Osteoblast (primary cell): ENCODE results near the gene CHD6. TPM values are rescaled to one million over a fixed set of nuclear protein-coding genes. Genes with fewer than 3 reads are reported as not detected.

Source experiments
- DNase-seq: peaks from one replicate; pipeline ENCODE4 v3.0.0; 2011; ENCODE audit warnings: low spot score, mixed read lengths; ENCODE audit not compliant: insufficient read length; ENCODE audit errors: missing footprints
- H2AFZ ChIP-seq: 2 replicates; pipeline ENCODE4 v1.6.0; 2011; ENCODE audit warnings: mild to moderate bottlenecking, low read length
- H3K27ac ChIP-seq: 2 replicates; pipeline ENCODE4 v1.5.1; 2011; ENCODE audit warnings: mild to moderate bottlenecking, low read depth, low read length, moderate library complexity
- H3K27me3 ChIP-seq: 2 replicates; pipeline ENCODE4 v1.6.0; 2012; ENCODE audit warnings: mild to moderate bottlenecking, control low read depth, inconsistent platforms, low read length, moderate library complexity; ENCODE audit not compliant: insufficient read depth
- H3K36me3 ChIP-seq: 2 replicates; pipeline ENCODE4 v1.5.1; 2011; ENCODE audit warnings: mild to moderate bottlenecking, low read length, control low read depth, moderate library complexity; ENCODE audit not compliant: insufficient read depth
- H3K4me1 ChIP-seq: 2 replicates; pipeline ENCODE4 v1.5.1; 2011; ENCODE audit warnings: mild to moderate bottlenecking, low read length, control low read depth, moderate library complexity; ENCODE audit not compliant: insufficient read depth
- H3K4me2 ChIP-seq: 2 replicates; pipeline ENCODE4 v1.6.0; 2011; ENCODE audit warnings: mild to moderate bottlenecking, low read length; ENCODE audit not compliant: insufficient read depth
- H3K4me3 ChIP-seq: fragments of 200-600 bp; sonication (generic); 3 replicates; pipeline ENCODE4 v1.5.1; 2012; ENCODE audit warnings: mild to moderate bottlenecking, low read length, inconsistent platforms; ENCODE audit not compliant: insufficient read depth
- H3K79me2 ChIP-seq: 2 replicates; pipeline ENCODE4 v1.6.0; 2012; ENCODE audit warnings: mild to moderate bottlenecking, low read length, control low read depth, inconsistent platforms; ENCODE audit not compliant: insufficient read depth
- H3K9me3 ChIP-seq: 2 replicates; pipeline ENCODE4 v1.5.1; 2011; ENCODE audit warnings: low read depth, low read length, control low read depth
- H4K20me1 ChIP-seq: 2 replicates; pipeline ENCODE4 v1.6.0; 2012; ENCODE audit warnings: mild to moderate bottlenecking, low read length, control low read depth; ENCODE audit not compliant: insufficient read depth
- total RNA-seq: library from RNA; depleted of rRNA; stranded (reverse); fragments of >200 nt; gene quantifications from 2 replicates; pipeline ENCODE4 v1.2.3, GENCODE V29; 2012
- TF ChIP-seq, protein P1 (sequence below): IDR thresholded peaks from 2 replicates; pipeline ENCODE4 v1.5.1; 2011; ENCODE audit warnings: mild to moderate bottlenecking, low read depth, low read length, moderate library complexity; ENCODE audit errors: extremely low read depth

Gene CHD6
- total RNA-seq, 1 donor = 32.2 TPM

DNA sequence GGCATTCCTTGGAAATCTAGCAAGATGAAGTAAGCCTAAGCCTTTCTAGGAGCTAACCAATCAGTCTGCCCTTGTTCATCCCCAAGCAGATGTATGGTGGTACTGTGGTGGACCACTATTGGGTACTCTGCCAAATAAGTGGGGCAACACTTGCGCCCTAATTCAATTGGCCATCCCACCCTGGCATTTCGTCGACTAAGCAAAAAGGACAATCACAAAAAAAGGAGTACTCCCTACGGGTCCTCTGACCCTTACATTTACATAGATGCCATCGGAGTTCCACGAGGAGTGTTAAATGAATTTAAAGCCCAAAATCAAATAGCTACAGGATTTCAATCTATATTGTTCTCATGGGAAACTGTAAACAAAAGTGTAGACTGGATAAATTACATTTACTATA lies 19.5 kb downstream of the CHD6 start:
- H3K4me3 ChIP-seq = no peak overlapping the region
- no peak overlapping the region for H3K27ac ChIP-seq
- H4K20me1 ChIP-seq = peaks cover 74% of the 10 kb centered on the region
- H3K9me3 ChIP-seq = peaks cover 4% of the 10 kb centered on the region
- TF ChIP-seq, protein P1, sequence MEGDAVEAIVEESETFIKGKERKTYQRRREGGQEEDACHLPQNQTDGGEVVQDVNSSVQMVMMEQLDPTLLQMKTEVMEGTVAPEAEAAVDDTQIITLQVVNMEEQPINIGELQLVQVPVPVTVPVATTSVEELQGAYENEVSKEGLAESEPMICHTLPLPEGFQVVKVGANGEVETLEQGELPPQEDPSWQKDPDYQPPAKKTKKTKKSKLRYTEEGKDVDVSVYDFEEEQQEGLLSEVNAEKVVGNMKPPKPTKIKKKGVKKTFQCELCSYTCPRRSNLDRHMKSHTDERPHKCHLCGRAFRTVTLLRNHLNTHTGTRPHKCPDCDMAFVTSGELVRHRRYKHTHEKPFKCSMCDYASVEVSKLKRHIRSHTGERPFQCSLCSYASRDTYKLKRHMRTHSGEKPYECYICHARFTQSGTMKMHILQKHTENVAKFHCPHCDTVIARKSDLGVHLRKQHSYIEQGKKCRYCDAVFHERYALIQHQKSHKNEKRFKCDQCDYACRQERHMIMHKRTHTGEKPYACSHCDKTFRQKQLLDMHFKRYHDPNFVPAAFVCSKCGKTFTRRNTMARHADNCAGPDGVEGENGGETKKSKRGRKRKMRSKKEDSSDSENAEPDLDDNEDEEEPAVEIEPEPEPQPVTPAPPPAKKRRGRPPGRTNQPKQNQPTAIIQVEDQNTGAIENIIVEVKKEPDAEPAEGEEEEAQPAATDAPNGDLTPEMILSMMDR = no peak
- no peaks in the 10 kb centered on the region for H3K27me3 ChIP-seq
- H3K4me2 ChIP-seq = no peak overlapping the region
- no peak for DNase-seq
- H3K36me3 ChIP-seq = no peaks in the 10 kb centered on the region
- H2AFZ ChIP-seq = no peak overlapping the region
- no peaks in the 10 kb centered on the region for H3K4me1 ChIP-seq
- H3K79me2 ChIP-seq = peaks cover 94% of the 10 kb centered on the region

DNA sequence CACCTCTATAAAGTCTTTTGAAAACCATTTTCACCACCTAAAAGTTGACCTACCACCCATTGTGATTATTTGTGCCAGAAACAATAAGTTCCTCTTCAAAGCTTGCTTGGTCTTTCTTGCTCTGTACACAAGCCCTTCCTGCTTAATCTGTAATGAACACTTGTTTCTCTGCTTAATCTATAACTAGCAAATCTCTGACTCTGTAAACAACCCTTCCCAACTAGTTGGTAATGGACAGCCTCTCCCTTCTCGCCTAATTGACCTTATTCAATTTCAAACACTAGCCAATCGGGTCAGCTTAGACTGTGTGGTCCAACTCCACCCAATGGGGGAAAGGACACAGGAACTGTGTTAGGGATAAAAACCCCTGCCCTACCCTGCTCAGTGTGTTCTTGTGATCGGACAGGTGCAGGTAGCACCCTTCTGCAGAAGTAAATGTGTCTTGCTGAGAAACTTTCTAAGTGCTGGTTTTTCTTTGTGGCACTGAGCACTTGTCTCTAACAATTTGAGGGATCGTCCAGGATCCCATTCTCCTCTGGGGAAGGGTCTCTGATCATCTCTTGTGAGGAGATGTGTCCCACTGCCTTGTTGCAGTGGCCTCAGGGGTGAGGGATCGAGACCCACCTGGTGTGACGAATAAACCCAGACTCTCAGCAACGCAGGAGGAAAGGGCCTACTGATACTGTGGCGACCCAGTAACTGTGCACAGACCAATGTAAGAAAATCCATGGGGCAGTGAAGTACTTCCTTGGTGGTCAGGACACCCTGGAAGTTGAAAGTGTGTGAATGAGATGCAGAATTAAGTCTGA lies 23.5 kb downstream of the CHD6 start:
- H3K27me3 ChIP-seq = no peaks in the 10 kb centered on the region
- DNase-seq = no peak
- no peaks in the 10 kb centered on the region for H3K4me1 ChIP-seq
- H3K36me3 ChIP-seq = no peaks in the 10 kb centered on the region
- peaks cover 68% of the 10 kb centered on the region for H4K20me1 ChIP-seq
- H3K4me2 ChIP-seq = no peak overlapping the region
- TF ChIP-seq, protein P1 = no peak
- H3K27ac ChIP-seq = no peak overlapping the region
- peaks cover 82% of the 10 kb centered on the region for H3K79me2 ChIP-seq
- peaks cover 2% of the 10 kb centered on the region for H3K9me3 ChIP-seq
- H2AFZ ChIP-seq = no peak overlapping the region
- H3K4me3 ChIP-seq = no peak overlapping the region

DNA sequence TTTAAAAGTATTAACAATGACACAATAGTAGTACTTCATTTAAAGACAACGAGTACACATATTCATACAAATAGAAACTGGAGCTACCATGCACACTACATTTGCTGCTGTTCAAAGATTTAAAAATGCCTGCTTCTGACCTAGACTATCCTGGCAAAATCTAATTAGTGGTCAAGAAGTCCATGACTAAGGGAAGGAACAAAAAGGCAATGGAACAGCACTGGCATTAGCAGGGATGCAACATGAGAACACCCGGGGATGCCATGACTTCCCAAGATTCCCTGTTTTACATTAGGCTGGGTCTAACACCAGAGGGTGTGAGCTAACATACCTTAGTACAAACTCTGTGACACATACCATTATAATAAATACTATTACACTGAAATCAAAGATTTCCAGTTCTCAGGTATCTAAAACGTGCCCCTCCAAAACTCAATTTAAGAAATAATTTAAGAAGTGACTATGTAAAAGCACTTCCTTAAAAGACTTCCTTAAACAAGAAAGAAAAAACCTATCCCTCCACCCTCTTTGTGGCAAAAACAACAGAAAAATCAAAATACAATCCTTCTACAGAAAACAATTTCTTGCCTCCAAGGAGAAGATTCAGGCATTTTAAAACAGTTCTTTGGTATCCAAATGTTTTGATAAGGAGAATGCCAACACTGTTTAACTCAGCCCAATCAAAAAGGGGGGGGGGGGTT lies 25.5 kb downstream of the CHD6 start:
- H4K20me1 ChIP-seq = peaks cover 63% of the 10 kb centered on the region
- H3K79me2 ChIP-seq = peaks cover 72% of the 10 kb centered on the region
- TF ChIP-seq, protein P1 = no peak
- no peak overlapping the region for H2AFZ ChIP-seq
- no peaks in the 10 kb centered on the region for H3K36me3 ChIP-seq
- no peak overlapping the region for H3K4me3 ChIP-seq
- peak; percentile 67 for DNase-seq
- H3K27ac ChIP-seq = no peak overlapping the region
- H3K4me1 ChIP-seq = peaks cover 9% of the 10 kb centered on the region
- H3K27me3 ChIP-seq = no peaks in the 10 kb centered on the region
- no peak overlapping the region for H3K4me2 ChIP-seq
- H3K9me3 ChIP-seq = no peaks in the 10 kb centered on the region

DNA sequence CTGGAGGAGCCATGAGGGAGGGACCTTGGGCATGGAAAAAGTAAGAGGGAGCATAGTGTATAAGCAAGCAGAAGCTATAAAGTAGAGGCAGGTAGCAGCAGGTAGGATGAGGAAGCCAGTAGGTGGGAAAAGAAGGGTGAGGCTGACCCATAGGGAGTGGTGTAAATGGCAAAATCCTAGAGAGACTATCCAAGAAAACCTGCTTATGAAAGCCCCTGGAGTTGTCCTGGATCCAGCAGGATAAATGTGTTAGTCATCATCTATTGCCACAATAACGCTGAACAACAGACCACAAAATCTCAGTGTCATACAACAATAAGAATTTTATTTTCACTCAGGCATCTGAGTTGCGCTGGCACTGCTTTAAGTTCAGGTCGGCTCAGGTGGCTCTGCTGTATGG lies 30.2 kb downstream of the CHD6 start:
- Histone ChIP-seq H2AFZ (no peak overlapping the region), H3K27me3 (no peaks in the 10 kb centered on the region), H4K20me1 (peaks cover 52% of the 10 kb centered on the region), H3K36me3 (no peaks in the 10 kb centered on the region), H3K27ac (no peak overlapping the region), H3K4me3 (no peak overlapping the region), H3K4me1 (peaks cover 11% of the 10 kb centered on the region), H3K4me2 (peak overlapping the region; percentile 12), H3K79me2 (peaks cover 52% of the 10 kb centered on the region), H3K9me3 (no peaks in the 10 kb centered on the region)
- DNase-seq = peak; percentile 47
- TF ChIP-seq, protein P1 = no peak
